Measurements from ENCODE around the gene FZD1.

Gene FZD1

DNA sequence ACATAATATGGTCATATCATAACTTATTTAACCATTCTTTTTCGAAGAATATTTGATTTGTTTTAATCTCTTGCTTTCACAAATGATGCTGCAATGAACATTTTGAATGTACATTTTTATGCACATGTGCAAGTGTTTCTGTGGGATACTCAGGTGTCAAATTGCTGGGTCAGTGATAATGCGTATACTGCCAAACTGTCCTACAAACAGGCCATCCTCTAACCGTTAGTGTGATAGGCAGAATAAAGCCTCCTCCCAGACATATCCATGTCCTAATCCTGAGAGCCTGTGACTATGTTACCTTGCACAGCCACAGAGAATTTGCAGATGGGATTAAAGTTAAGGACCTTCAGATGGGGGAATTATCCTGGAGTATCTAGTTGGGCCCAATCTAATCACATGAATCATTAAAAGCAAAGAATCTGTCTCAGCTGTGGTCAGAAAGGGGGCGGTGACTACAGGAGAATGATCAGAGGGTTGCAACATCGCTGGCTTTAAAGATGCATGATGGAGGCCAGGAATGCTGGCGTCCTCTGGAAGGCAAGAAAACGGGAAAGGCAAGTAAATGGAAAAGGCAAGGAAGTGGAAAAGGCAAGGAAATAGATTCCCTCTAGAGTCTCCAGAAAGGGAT lies 46.7 kb downstream of the FZD1 start:
- no peak overlapping the region for H3K27ac ChIP-seq (ENCODE audit: poor library complexity, severe bottlenecking)
- no peaks in the 10 kb centered on the region for H3K27me3 ChIP-seq (ENCODE audit: insufficient read depth, poor library complexity, severe bottlenecking)
- TF ChIP-seq, protein P1, sequence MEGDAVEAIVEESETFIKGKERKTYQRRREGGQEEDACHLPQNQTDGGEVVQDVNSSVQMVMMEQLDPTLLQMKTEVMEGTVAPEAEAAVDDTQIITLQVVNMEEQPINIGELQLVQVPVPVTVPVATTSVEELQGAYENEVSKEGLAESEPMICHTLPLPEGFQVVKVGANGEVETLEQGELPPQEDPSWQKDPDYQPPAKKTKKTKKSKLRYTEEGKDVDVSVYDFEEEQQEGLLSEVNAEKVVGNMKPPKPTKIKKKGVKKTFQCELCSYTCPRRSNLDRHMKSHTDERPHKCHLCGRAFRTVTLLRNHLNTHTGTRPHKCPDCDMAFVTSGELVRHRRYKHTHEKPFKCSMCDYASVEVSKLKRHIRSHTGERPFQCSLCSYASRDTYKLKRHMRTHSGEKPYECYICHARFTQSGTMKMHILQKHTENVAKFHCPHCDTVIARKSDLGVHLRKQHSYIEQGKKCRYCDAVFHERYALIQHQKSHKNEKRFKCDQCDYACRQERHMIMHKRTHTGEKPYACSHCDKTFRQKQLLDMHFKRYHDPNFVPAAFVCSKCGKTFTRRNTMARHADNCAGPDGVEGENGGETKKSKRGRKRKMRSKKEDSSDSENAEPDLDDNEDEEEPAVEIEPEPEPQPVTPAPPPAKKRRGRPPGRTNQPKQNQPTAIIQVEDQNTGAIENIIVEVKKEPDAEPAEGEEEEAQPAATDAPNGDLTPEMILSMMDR (IDR thresholded peaks at IDR 0.05; ENCODE audit: poor library complexity, severe bottlenecking) = no peak
- ATAC-seq (ENCODE audit: low read depth) = peak; percentile 53; the same call in 1 of the 3 replicates
- H3K4me3 ChIP-seq (ENCODE audit: severe bottlenecking) = no peak overlapping the region
- DNase-seq (ENCODE audit: low spot score) = no peak
- peaks cover 23% of the 10 kb centered on the region for H3K4me1 ChIP-seq (ENCODE audit: insufficient read depth, poor library complexity, severe bottlenecking)
- no peaks in the 10 kb centered on the region for H3K9me3 ChIP-seq (ENCODE audit: severe bottlenecking)
- H3K36me3 ChIP-seq (ENCODE audit: low read depth) = no peaks in the 10 kb centered on the region

DNA sequence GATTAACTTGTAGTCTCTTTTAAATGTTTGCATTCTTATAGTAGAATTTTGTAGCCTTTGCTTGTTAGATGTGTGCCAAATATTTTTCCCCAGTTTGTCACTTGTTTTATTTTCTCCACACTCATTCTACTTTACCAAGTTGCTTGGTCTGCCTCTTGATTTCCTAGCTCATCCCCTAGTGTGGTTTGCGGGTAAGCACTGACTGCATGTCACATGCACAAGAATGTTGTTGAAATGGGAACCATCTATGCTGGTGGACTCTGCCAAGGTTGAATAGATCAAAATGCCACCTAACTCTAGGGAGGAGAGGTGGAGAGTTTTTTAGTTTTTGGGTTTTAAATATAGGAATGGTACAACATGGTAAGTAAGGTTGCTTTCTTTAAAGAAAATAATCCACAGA lies 47.6 kb downstream of the FZD1 start:
- Histone ChIP-seq H3K4me1 (ENCODE audit: insufficient read depth, poor library complexity, severe bottlenecking) (peaks cover 23% of the 10 kb centered on the region), H3K27ac (ENCODE audit: poor library complexity, severe bottlenecking) (no peak overlapping the region), H3K36me3 (ENCODE audit: low read depth) (no peaks in the 10 kb centered on the region), H3K9me3 (ENCODE audit: severe bottlenecking) (no peaks in the 10 kb centered on the region), H3K27me3 (ENCODE audit: insufficient read depth, poor library complexity, severe bottlenecking) (no peaks in the 10 kb centered on the region), H3K4me3 (ENCODE audit: severe bottlenecking) (no peak overlapping the region)
- TF ChIP-seq, protein P1 (IDR thresholded peaks at IDR 0.05; ENCODE audit: poor library complexity, severe bottlenecking) = no peak
- ATAC-seq (ENCODE audit: low read depth) (no peak), DNase-seq (ENCODE audit: low spot score) (no peak)

DNA sequence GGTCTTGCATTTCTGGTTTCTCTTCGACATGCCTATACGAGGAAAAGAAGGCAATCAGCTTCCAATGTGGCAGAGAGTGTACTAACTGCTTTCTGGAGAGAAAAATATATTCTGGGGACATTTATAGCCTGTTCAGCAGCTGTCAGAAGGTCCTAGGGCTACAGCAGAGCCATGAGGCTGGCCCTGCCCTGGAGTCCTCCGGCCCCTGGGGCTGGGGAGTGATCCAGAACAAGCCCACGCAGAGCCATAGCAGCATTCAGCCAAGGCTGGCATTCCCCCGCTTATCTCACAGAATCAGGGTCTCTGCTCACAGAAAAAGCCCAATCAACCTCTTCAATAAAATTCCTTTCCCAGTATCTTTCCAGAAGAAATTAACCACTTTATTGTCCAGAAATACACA lies 48.9 kb downstream of the FZD1 start:
- no peak for DNase-seq (ENCODE audit: low spot score)

DNA sequence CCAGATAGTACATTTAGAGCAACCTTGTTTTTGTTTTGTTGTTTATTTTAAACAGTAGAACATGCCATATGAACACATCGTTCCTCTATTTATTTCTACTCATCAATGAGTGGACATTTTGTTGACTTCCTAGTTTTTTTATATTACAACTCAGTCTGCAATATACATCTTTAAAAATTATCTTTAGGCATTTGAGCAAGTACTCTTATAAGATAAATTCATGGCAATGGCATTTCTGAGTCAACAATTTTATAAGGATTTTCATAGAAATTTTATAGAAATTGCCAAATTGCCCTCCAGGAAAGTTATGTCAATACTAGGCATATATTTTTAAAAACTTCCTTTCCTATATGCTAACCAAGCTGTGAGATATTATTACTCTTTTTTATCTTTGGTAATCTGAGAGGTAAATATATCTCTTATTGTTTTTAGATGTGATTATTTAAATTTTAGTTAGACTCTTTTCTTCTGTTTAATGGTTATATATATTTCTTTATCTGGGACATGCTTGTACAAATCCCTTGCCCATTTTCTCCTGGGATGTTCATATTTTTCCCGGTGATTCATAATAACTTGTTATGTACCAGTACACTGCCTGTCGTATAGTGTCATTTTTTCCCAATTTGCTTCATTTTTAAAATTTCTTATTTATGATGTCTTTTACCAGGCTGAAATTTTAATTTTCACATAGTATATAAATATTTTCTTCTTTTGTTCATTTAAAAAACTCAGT lies 50.5 kb downstream of the FZD1 start:
- H3K4me3 ChIP-seq (ENCODE audit: severe bottlenecking) = no peak overlapping the region
- TF ChIP-seq, protein P1 (IDR thresholded peaks at IDR 0.05; ENCODE audit: poor library complexity, severe bottlenecking) = no peak
- H3K27ac ChIP-seq (ENCODE audit: poor library complexity, severe bottlenecking) = peak overlapping the region; percentile 78
- DNase-seq (ENCODE audit: low spot score) = no peak
- peak; percentile 78 for ATAC-seq (ENCODE audit: low read depth)
- no peaks in the 10 kb centered on the region for H3K9me3 ChIP-seq (ENCODE audit: severe bottlenecking)
- H3K36me3 ChIP-seq (ENCODE audit: low read depth) = no peaks in the 10 kb centered on the region
- H3K27me3 ChIP-seq (ENCODE audit: insufficient read depth, poor library complexity, severe bottlenecking) = no peaks in the 10 kb centered on the region
- peaks cover 23% of the 10 kb centered on the region for H3K4me1 ChIP-seq (ENCODE audit: insufficient read depth, poor library complexity, severe bottlenecking)

More for the DNA sequence above, 48.9 kb downstream of the FZD1 start:
- H3K27me3 ChIP-seq (ENCODE audit: insufficient read depth, poor library complexity, severe bottlenecking) = no peaks in the 10 kb centered on the region
- ATAC-seq (ENCODE audit: low read depth) = no peak
- peak overlapping the region; percentile 78 for H3K27ac ChIP-seq (ENCODE audit: poor library complexity, severe bottlenecking)
- TF ChIP-seq, protein P1 (IDR thresholded peaks at IDR 0.05; ENCODE audit: poor library complexity, severe bottlenecking) = no peak
- no peaks in the 10 kb centered on the region for H3K9me3 ChIP-seq (ENCODE audit: severe bottlenecking)
- no peaks in the 10 kb centered on the region for H3K36me3 ChIP-seq (ENCODE audit: low read depth)
- H3K4me1 ChIP-seq (ENCODE audit: insufficient read depth, poor library complexity, severe bottlenecking) = peaks cover 23% of the 10 kb centered on the region
- H3K4me3 ChIP-seq (ENCODE audit: severe bottlenecking) = no peak overlapping the region

DNA sequence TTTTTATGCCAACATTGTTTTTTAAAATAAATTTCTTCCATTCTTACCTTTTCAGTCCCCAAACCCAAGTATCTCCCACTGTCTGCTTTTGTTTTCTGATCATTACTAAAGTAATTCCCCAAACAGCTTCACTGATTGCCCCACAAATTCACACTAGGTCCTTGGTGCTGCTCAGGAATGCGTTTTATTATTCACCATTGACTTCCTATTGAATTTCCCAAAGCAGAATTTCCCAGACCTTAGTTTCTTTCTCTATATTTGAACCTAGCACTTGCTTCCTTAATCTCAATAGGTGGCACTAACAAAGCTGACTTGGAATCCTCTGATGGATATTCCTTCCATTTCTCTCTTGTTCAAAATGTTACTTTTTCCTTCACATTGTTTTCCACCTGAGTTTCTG lies 52.2 kb downstream of the FZD1 start:
- H3K27me3 ChIP-seq (ENCODE audit: insufficient read depth, poor library complexity, severe bottlenecking) = no peaks in the 10 kb centered on the region
- TF ChIP-seq, protein P1 (IDR thresholded peaks at IDR 0.05; ENCODE audit: poor library complexity, severe bottlenecking) = no peak
- H3K36me3 ChIP-seq (ENCODE audit: low read depth) = no peaks in the 10 kb centered on the region
- H3K27ac ChIP-seq (ENCODE audit: poor library complexity, severe bottlenecking) = no peak overlapping the region
- H3K9me3 ChIP-seq (ENCODE audit: severe bottlenecking) = no peaks in the 10 kb centered on the region
- no peak for DNase-seq (ENCODE audit: low spot score)
- no peak for ATAC-seq (ENCODE audit: low read depth)
- peaks cover 23% of the 10 kb centered on the region for H3K4me1 ChIP-seq (ENCODE audit: insufficient read depth, poor library complexity, severe bottlenecking)
- H3K4me3 ChIP-seq (ENCODE audit: severe bottlenecking) = no peak overlapping the region
